Stimulated activated naive CD8-positive, alpha-beta T cell treated with anti-CD3 and anti-CD28 coated beads, Interleukin-15, Interleukin-2, amounts not matched to agents 100 U/mL and 50 U/mL, for 24 hours (primary cell): ENCODE measurements around the gene SUCLG2.

Experiments used
- ATAC-seq: fragments of 150-1000 bp; cut with Tn5 transposase; one replicate; pipeline ENCODE4 v1.10.0; 2021
- DNase-seq: peaks from one replicate; pipeline ENCODE4 v3.0.0; 2021

The SUCLG2 gene

GRCh38 chr3:67507584-67507983, 146.8 kb downstream of the SUCLG2 start:
- DNase-seq (no peak), ATAC-seq (no peak)

- no peak for ATAC-seq
- DNase-seq = no peak
Measured at GRCh38 chr3:67500709-67501108, 153.7 kb downstream of the SUCLG2 start.

- no peak for ATAC-seq
- no peak for DNase-seq
Measured at GRCh38 chr3:67497746-67498145, 156.7 kb downstream of the SUCLG2 start.

- ATAC-seq (no peak), DNase-seq (no peak)
Measured at GRCh38 chr3:67495751-67496150, 158.7 kb downstream of the SUCLG2 start.

GRCh38 chr3:67493808-67494207, 160.6 kb downstream of the SUCLG2 start:
- DNase-seq (no peak), ATAC-seq (no peak)

- DNase-seq = no peak
- no peak for ATAC-seq
Measured at GRCh38 chr3:67490658-67491057, 163.8 kb downstream of the SUCLG2 start.

GRCh38 chr3:67489816-67490215, 164.6 kb downstream of the SUCLG2 start:
- no peak for ATAC-seq
- no peak for DNase-seq

GRCh38 chr3:67487564-67488114, 166.8 kb downstream of the SUCLG2 start:
- ATAC-seq (no peak), DNase-seq (no peak)

- no peak for ATAC-seq
- DNase-seq = no peak
Measured at GRCh38 chr3:67486883-67487282, 167.5 kb downstream of the SUCLG2 start.

- no peak for DNase-seq
Measured at GRCh38 chr3:67484085-67484484, 170.3 kb downstream of the SUCLG2 start.

GRCh38 chr3:67481126-67481525, 173.3 kb downstream of the SUCLG2 start:
- DNase-seq (no peak), ATAC-seq (no peak)

More at GRCh38 chr3:67484085-67484484, 170.3 kb downstream of the SUCLG2 start:
- no peak for ATAC-seq

- no peak for ATAC-seq
- DNase-seq = no peak
Measured at GRCh38 chr3:67478423-67478822, 176.0 kb downstream of the SUCLG2 start.

- DNase-seq (no peak), ATAC-seq (no peak)
Measured at GRCh38 chr3:67474311-67474710, 180.1 kb downstream of the SUCLG2 start.

GRCh38 chr3:67472674-67473201, 181.7 kb downstream of the SUCLG2 start:
- no peak for ATAC-seq
- no peak for DNase-seq

GRCh38 chr3:67470207-67470606, 184.2 kb downstream of the SUCLG2 start:
- no peak for DNase-seq
- no peak for ATAC-seq

- no peak for DNase-seq
Measured at GRCh38 chr3:67468511-67468910, 185.9 kb downstream of the SUCLG2 start.

GRCh38 chr3:67463656-67464055, 190.8 kb downstream of the SUCLG2 start:
- DNase-seq (no peak), ATAC-seq (no peak)

More at GRCh38 chr3:67468511-67468910, 185.9 kb downstream of the SUCLG2 start:
- no peak for ATAC-seq

- DNase-seq = no peak
- no peak for ATAC-seq
Measured at GRCh38 chr3:67462187-67462586, 192.2 kb downstream of the SUCLG2 start.

- DNase-seq (no peak), ATAC-seq (no peak)
Measured at GRCh38 chr3:67461667-67462142, 192.7 kb downstream of the SUCLG2 start.

GRCh38 chr3:67460841-67461510, 193.4 kb downstream of the SUCLG2 start:
- DNase-seq = no peak

GRCh38 chr3:67459796-67460195, 194.6 kb downstream of the SUCLG2 start:
- no peak for DNase-seq
- no peak for ATAC-seq

More at GRCh38 chr3:67460841-67461510, 193.4 kb downstream of the SUCLG2 start:
- no peak for ATAC-seq

GRCh38 chr3:67458896-67459530, 195.4 kb downstream of the SUCLG2 start:
- ATAC-seq (no peak), DNase-seq (no peak)

GRCh38 chr3:67458408-67458807, 196.0 kb downstream of the SUCLG2 start:
- DNase-seq (no peak), ATAC-seq (no peak)
